A549 (cell line): ENCODE data around the gene RRAS.

Experiments
- CTCF ChIP-seq: fragments of >200 bp; sonication (Bioruptor Twin); formaldehyde crosslinking; IDR thresholded peaks from 3 replicates; pipeline ENCODE4 v1.5.1; 2016
- POLR2A ChIP-seq: IDR thresholded peaks from 2 replicates; pipeline ENCODE4 v1.6.1; 2012; ENCODE audit warnings: mild to moderate bottlenecking, low read length
- RAD21 ChIP-seq, 2 experiments: fragments of >200 bp in 1 of 2; sonication (Bioruptor Twin) in 1 of 2; formaldehyde crosslinking in 1 of 2; IDR thresholded peaks in 1 of 2; conservative IDR thresholded peaks in 1 of 2; 2 replicates in 1 of 2; 3 replicates in 1 of 2; pipeline ENCODE4 v1.6.1; 2012 to 2018; ENCODE audit warnings: inconsistent platforms in 1 of 2

- TF ChIP-seq CTCF: no peak
- no peak for TF ChIP-seq POLR2A
- TF ChIP-seq RAD21 (conservative IDR thresholded peaks at IDR 0.05 in 1 of 2, IDR thresholded peaks at IDR 0.05 in 1 of 2): no peak
Measured at GRCh38 chr19:49613374-49613773, 26.6 kb downstream of the RRAS start.
